ENCODE data around the gene MAP3K9. TPM values are rescaled to one million over a fixed set of nuclear protein-coding genes. Genes with fewer than 3 reads are reported as not detected.

Gene MAP3K9
- total RNA-seq, 2 experiments from 2014 or later, result 4.2 to 6.4 TPM

DNA sequence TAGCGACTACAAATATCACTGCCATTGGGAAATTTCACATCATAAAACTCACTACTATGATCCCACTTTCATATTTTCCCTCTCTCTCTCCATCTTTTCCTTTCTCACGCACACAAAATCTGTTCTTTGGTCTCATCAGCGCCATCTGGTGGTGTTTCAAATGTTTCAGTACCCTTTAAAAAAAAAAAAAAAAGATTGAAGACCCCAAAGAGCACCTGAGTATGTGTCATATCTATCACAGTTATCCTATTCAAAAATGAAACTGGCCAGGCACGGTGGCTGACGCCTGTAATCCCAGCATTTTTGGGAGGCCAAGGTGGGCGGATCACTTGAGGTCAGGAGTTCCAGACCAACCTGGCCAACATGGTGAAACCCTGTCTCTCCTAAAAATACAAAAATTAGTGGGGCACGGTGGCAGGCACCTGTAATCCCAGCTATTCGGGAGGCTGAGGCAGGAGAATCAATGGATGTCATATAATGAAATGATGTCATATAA, 95.2 kb downstream of the MAP3K9 start:
- no peaks in the 10 kb centered on the region for H4K20me1 ChIP-seq (ENCODE audit: insufficient read depth, low read length)
- no peaks in the 10 kb centered on the region for H3K79me2 ChIP-seq (ENCODE audit: insufficient read depth, low read depth, low read length)
- H3K36me3 ChIP-seq (ENCODE audit: insufficient read depth, low read length), result no peaks in the 10 kb centered on the region
- intact Hi-C loops (cut with micrococcal nuclease; ENCODE audit: unreplicated experiment), result loop anchor here (1.0 to 5.0 kb wide), 4 partner anchors 47 to 112 kb away; partner anchors contain the start of gene MED6
- peak; percentile 79 for DNase-seq (ENCODE audit: low spot score)
- POLR2A ChIA-PET, result interaction anchor here (1.1 to 2.3 kb wide), 4 partner anchors 45 to 112 kb away, joined by 3 to 8 read pairs (median 4); no protein-coding TSS in a partner anchor
- peak overlapping the region; percentile 32 for H3K4me2 ChIP-seq (ENCODE audit: low read length)
- no peak overlapping the region for H3K27ac ChIP-seq (ENCODE audit: low read depth, low read length, poor library complexity, severe bottlenecking)
- H3K9me2 ChIP-seq (ENCODE audit: insufficient read depth, low read length), result no peaks in the 10 kb centered on the region
- CTCF ChIA-PET (ENCODE audit: unreplicated experiment), result interaction anchor here (0.7 to 2.0 kb wide), 3 partner anchors 54 to 104 kb away, joined by 3 to 5 read pairs (median 3); no protein-coding TSS in a partner anchor
- no peak overlapping the region for H3K4me3 ChIP-seq (ENCODE audit: low read depth, low read length, poor library complexity, severe bottlenecking)
- peak overlapping the region; percentile 81 for H2AFZ ChIP-seq (ENCODE audit: low read length)
- BruUV-seq (replicated peaks), result no TSS peak
- no peaks in the 10 kb centered on the region for H3K9me3 ChIP-seq (ENCODE audit: low read length)
- peaks cover 14% of the 10 kb centered on the region for H3K4me1 ChIP-seq (ENCODE audit: insufficient read depth, low read length, poor library complexity, severe bottlenecking)
- no peak for TF ChIP-seq EZH2phosphoT487 (IDR thresholded peaks at IDR 0.05; ENCODE audit: borderline replicate concordance, low read depth, low read length)
- TF ChIP-seq, protein P1, sequence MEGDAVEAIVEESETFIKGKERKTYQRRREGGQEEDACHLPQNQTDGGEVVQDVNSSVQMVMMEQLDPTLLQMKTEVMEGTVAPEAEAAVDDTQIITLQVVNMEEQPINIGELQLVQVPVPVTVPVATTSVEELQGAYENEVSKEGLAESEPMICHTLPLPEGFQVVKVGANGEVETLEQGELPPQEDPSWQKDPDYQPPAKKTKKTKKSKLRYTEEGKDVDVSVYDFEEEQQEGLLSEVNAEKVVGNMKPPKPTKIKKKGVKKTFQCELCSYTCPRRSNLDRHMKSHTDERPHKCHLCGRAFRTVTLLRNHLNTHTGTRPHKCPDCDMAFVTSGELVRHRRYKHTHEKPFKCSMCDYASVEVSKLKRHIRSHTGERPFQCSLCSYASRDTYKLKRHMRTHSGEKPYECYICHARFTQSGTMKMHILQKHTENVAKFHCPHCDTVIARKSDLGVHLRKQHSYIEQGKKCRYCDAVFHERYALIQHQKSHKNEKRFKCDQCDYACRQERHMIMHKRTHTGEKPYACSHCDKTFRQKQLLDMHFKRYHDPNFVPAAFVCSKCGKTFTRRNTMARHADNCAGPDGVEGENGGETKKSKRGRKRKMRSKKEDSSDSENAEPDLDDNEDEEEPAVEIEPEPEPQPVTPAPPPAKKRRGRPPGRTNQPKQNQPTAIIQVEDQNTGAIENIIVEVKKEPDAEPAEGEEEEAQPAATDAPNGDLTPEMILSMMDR (conservative IDR thresholded peaks at IDR 0.05; ENCODE audit: low read length), result peak; percentile 90

DNA sequence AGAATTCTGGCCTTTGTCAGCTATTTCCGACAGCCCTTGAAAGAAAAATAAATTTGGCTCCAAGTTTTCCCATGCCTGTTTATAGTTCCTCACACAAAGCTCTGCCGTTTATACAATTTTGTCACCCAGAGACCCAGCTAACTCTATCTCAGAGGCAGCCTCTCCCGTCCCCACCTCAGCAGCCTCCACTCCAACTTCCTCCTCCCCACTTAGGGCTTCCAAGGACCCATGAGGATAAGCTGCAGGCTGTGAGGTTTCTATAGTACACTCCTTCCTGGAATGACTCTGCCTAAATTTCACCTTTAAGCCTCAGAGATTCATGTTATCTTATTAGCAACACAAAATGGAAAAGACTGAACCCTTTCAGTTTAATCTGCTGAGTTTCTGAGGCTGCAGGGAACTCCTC, 95.8 kb downstream of the MAP3K9 start:
- TF ChIP-seq EZH2phosphoT487 (IDR thresholded peaks at IDR 0.05; ENCODE audit: borderline replicate concordance, low read depth, low read length), result no peak
- TF ChIP-seq, protein P1 (conservative IDR thresholded peaks at IDR 0.05; ENCODE audit: low read length), result no peak
- Histone ChIP-seq H3K9me2 (ENCODE audit: insufficient read depth, low read length) (no peaks in the 10 kb centered on the region), H2AFZ (ENCODE audit: low read length) (peak overlapping the region; percentile 81), H3K4me2 (ENCODE audit: low read length) (peak overlapping the region; percentile 32; the same call in 1 of the 2 replicates), H3K4me3 (ENCODE audit: low read depth, low read length, poor library complexity, severe bottlenecking) (no peak overlapping the region), H4K20me1 (ENCODE audit: insufficient read depth, low read length) (no peaks in the 10 kb centered on the region), H3K9me3 (ENCODE audit: low read length) (no peaks in the 10 kb centered on the region), H3K79me2 (ENCODE audit: insufficient read depth, low read depth, low read length) (no peaks in the 10 kb centered on the region), H3K4me1 (ENCODE audit: insufficient read depth, low read length, poor library complexity, severe bottlenecking) (peaks cover 14% of the 10 kb centered on the region), H3K36me3 (ENCODE audit: insufficient read depth, low read length) (no peaks in the 10 kb centered on the region), H3K27ac (ENCODE audit: low read depth, low read length, poor library complexity, severe bottlenecking) (no peak overlapping the region)
- no TSS peak for BruUV-seq (replicated peaks)
- no peak for DNase-seq (ENCODE audit: low spot score)
- ChIA-PET CTCF (ENCODE audit: unreplicated experiment) (interaction anchor here (0.7 to 2.0 kb wide), 3 partner anchors 53 to 104 kb away, joined by 3 to 5 read pairs (median 3); no protein-coding TSS in a partner anchor), POLR2A (interaction anchor here (0.8 to 2.3 kb wide), 5 partner anchors 11 to 111 kb away, joined by 3 to 8 read pairs (median 4); no protein-coding TSS in a partner anchor)
- intact Hi-C loops (cut with micrococcal nuclease; ENCODE audit: unreplicated experiment), result loop anchor here (2.0 to 5.0 kb wide), 3 partner anchors 46 to 111 kb away; partner anchors contain the start of gene MED6

DNA sequence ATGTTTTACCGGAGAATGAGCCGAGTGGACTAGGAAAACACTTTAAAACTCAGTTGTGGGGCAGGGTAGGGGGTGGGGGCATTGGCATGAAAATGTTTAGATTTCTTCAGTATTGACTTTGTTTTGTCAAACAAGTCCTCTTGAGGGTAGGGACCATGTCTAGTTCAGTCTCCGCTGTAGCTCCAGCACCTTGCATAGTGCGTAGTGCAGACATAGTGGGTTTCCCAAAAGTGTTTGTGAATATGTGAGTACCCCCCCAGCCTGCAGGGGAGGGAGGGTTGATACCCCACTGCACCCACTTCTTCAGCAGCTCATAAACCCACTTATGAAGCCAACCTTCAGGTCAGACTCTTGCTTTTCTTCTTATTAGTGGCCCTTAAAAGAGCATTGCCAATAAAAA, 96.2 kb downstream of the MAP3K9 start:
- H3K9me2 ChIP-seq (ENCODE audit: insufficient read depth, low read length), result no peaks in the 10 kb centered on the region
- no peak for DNase-seq (ENCODE audit: low spot score)
- peaks cover 14% of the 10 kb centered on the region for H3K4me1 ChIP-seq (ENCODE audit: insufficient read depth, low read length, poor library complexity, severe bottlenecking)
- POLR2A ChIA-PET, result interaction anchor here (0.8 to 2.3 kb wide), 6 partner anchors 10 to 111 kb away, joined by 3 to 8 read pairs (median 4); no protein-coding TSS in a partner anchor
- no peaks in the 10 kb centered on the region for H3K79me2 ChIP-seq (ENCODE audit: insufficient read depth, low read depth, low read length)
- intact Hi-C loops (cut with micrococcal nuclease; ENCODE audit: unreplicated experiment), result loop anchor here (2.0 to 5.0 kb wide), 3 partner anchors 46 to 111 kb away; partner anchors contain the start of gene MED6
- H3K27ac ChIP-seq (ENCODE audit: low read depth, low read length, poor library complexity, severe bottlenecking), result no peak overlapping the region
- CTCF ChIA-PET (ENCODE audit: unreplicated experiment), result interaction anchor here (0.7 to 2.0 kb wide), 3 partner anchors 53 to 105 kb away, joined by 3 to 5 read pairs (median 3); no protein-coding TSS in a partner anchor
- TF ChIP-seq EZH2phosphoT487 (IDR thresholded peaks at IDR 0.05; ENCODE audit: borderline replicate concordance, low read depth, low read length), result no peak
- TF ChIP-seq, protein P1 (conservative IDR thresholded peaks at IDR 0.05; ENCODE audit: low read length), result no peak
- H3K4me2 ChIP-seq (ENCODE audit: low read length), result no peak overlapping the region
- H3K36me3 ChIP-seq (ENCODE audit: insufficient read depth, low read length), result no peaks in the 10 kb centered on the region
- no TSS peak for BruUV-seq (replicated peaks)
- H3K9me3 ChIP-seq (ENCODE audit: low read length), result no peaks in the 10 kb centered on the region
- H4K20me1 ChIP-seq (ENCODE audit: insufficient read depth, low read length), result no peaks in the 10 kb centered on the region
- H2AFZ ChIP-seq (ENCODE audit: low read length), result peak overlapping the region; percentile 81; the same call in 1 of the 2 replicates
- H3K4me3 ChIP-seq (ENCODE audit: low read depth, low read length, poor library complexity, severe bottlenecking), result no peak overlapping the region

Measured in OCI-LY7 (cell line).